Panc1 (cell line): Measurements from ENCODE around the gene AIFM3. TPM values are rescaled to one million over a fixed set of nuclear protein-coding genes. Genes with fewer than 3 reads are reported as not detected.

Experiments
- ATAC-seq: fragments of 200-7000 bp; cut with Tn5 transposase; 2 replicates; pipeline ENCODE4 v1.9.1; 2020; ENCODE audit warnings: mild to moderate bottlenecking, moderate library complexity
- BruUV-seq: library from RNA; stranded (reverse); fragments of 400-500 nt; replicated peaks from 2 replicates; lab custom pipeline; 2021; lab: Mats Ljungman, UMichigan
- CTCF ChIA-PET: fragments of 300-600 bp; sonication (Branson Sonifier 250); formaldehyde crosslinking; loops from one replicate; lab custom pipeline; 2022; ENCODE audit warnings: antibody characterized with exemption; lab: Charles Lee
- POLR2A ChIA-PET: fragments of 300-600 bp; sonication (Branson Sonifier 250); formaldehyde crosslinking; loops from one replicate; lab custom pipeline; 2022; ENCODE audit warnings: antibody characterized with exemption; lab: Charles Lee
- DNase-seq: peaks from one replicate; pipeline ENCODE4 v3.0.0-alpha.2; 2010; ENCODE audit warnings: low read depth, low spot score
- H3K27ac ChIP-seq: 2 replicates; pipeline ENCODE4 v1.5.1; 2011; ENCODE audit warnings: mild to moderate bottlenecking, low read length, inconsistent platforms
- H3K27me3 ChIP-seq: fragments of 200-500 bp; sonication (Bioruptor generic); 2 replicates; pipeline ENCODE4 v1.6.0; 2014; ENCODE audit warnings: low read length, inconsistent platforms; ENCODE audit not compliant: control insufficient read depth, insufficient read depth
- H3K36me3 ChIP-seq: fragments of 200-500 bp; sonication (Bioruptor generic); 2 replicates; pipeline ENCODE4 v1.5.1; 2014; ENCODE audit warnings: inconsistent platforms, mild to moderate bottlenecking, low read length, moderate library complexity; ENCODE audit not compliant: control insufficient read depth, insufficient read depth
- H3K4me1 ChIP-seq: 2 replicates; pipeline ENCODE4 v1.5.1; 2011; ENCODE audit warnings: inconsistent platforms, mild to moderate bottlenecking, low read length, moderate library complexity; ENCODE audit not compliant: control insufficient read depth, insufficient read depth
- H3K4me3 ChIP-seq, 2 experiments: 2 replicates each; pipeline ENCODE4 v1.5.1; 2011 to 2012; ENCODE audit warnings: low read depth in 2 of 2, low read length in 2 of 2, mild to moderate bottlenecking in 2 of 2, inconsistent platforms in 1 of 2, moderate library complexity in 1 of 2
- H3K9me3 ChIP-seq: fragments of 200-500 bp; sonication (Bioruptor generic); 2 replicates; pipeline ENCODE4 v1.5.1; 2014; ENCODE audit warnings: low read depth, mild to moderate bottlenecking, inconsistent platforms, low read length, moderate library complexity; ENCODE audit not compliant: control insufficient read depth, insufficient read depth
- CTCF ChIP-seq: fragments of 450-650 bp; IDR thresholded peaks from 2 replicates; pipeline ENCODE4 v1.5.1; 2017; ENCODE audit warnings: mild to moderate bottlenecking
- POLR2AphosphoS5 ChIP-seq: IDR thresholded peaks from 2 replicates; pipeline ENCODE4 v1.6.1; 2012; ENCODE audit warnings: mild to moderate bottlenecking, low read depth, low read length, moderate library complexity
- REST ChIP-seq, 2 experiments: IDR thresholded peaks; 2 replicates each; pipeline ENCODE4 v1.6.1; 2011 to 2012; ENCODE audit warnings: low read depth in 2 of 2, control low read depth in 1 of 2, low read length in 1 of 2, mild to moderate bottlenecking in 1 of 2, moderate library complexity in 1 of 2; ENCODE audit not compliant: insufficient read depth in 1 of 2
- SIN3A ChIP-seq: IDR thresholded peaks from 2 replicates; pipeline ENCODE4 v1.6.1; 2012; ENCODE audit warnings: low read depth, mild to moderate bottlenecking, low read length, moderate library complexity, borderline replicate concordance; ENCODE audit not compliant: insufficient read depth
- TCF7L2 ChIP-seq: IDR thresholded peaks from 2 replicates; pipeline ENCODE4 v1.6.1; 2011; ENCODE audit warnings: mild to moderate bottlenecking, low read depth, low read length, inconsistent platforms
- in situ Hi-C: cut with HindIII; loops from 2 replicates; pipeline ENCODE4 v1.10.0; 2016; ENCODE audit warnings: low sequenced_read_pairs, low pct_unique_long_range_greater_than_20kb
- intact Hi-C: fragments of 100-400 bp; cut with micrococcal nuclease; formaldehyde crosslinking; loops from one replicate; pipeline ENCODE4 v1.10.0; 2022; ENCODE audit not compliant: unreplicated experiment
- total RNA-seq: library from RNA; stranded (reverse); gene quantifications from one replicate; pipeline ENCODE4 v1.2.1, GENCODE V29; 2021; ENCODE audit not compliant: unreplicated experiment

AIFM3 gene
- total RNA-seq, 1 experiment from 2014 or later = 2.7 TPM

- CTCF ChIA-PET = no interaction called here
- in situ Hi-C loops (no loop called here), intact Hi-C loops (no loop called here)
- Histone ChIP-seq H3K27me3 (no peaks in the 10 kb centered on the region), H3K27ac (no peak overlapping the region), H3K9me3 (no peaks in the 10 kb centered on the region), H3K36me3 (no peaks in the 10 kb centered on the region; the same call in 1 of the 2 replicates), H3K4me1 (0 out of 2 replicates have a peak, but pooled peaks cover 3% of the 10 kb centered on the region), H3K4me3 (no peak overlapping the region)
- POLR2A ChIA-PET = no interaction called here
- BruUV-seq = no TSS peak
- ATAC-seq = no peak
- no peak for DNase-seq
- TF ChIP-seq SIN3A = no peak
- TF ChIP-seq POLR2AphosphoS5 = no peak
- TF ChIP-seq REST (IDR thresholded peaks at IDR 0.05; ENCODE audit: insufficient read depth in 1 of 2, low read depth in 2 of 2, low read length in 1 of 2) = no peak
- TF ChIP-seq TCF7L2 = no peak
- TF ChIP-seq CTCF = no peak
These were observed 12.3 kb downstream of the AIFM3 start for GRCh38 chr22:20979243-20979809.

- ChIA-PET CTCF (no interaction called here), POLR2A (no interaction called here)
- ATAC-seq (no peak), DNase-seq (no peak)
- H3K36me3 ChIP-seq = no peaks in the 10 kb centered on the region; the same call in 1 of the 2 replicates
- BruUV-seq = no TSS peak
- intact Hi-C loops = no loop called here
- no peaks in the 10 kb centered on the region for H3K27me3 ChIP-seq
- no peaks in the 10 kb centered on the region for H3K9me3 ChIP-seq
- in situ Hi-C loops = no loop called here
- no peak overlapping the region for H3K27ac ChIP-seq
- TF ChIP-seq CTCF = no peak
- no peak for TF ChIP-seq TCF7L2
- no peak for TF ChIP-seq REST (IDR thresholded peaks at IDR 0.05; ENCODE audit: insufficient read depth in 1 of 2, low read depth in 2 of 2, low read length in 1 of 2)
- TF ChIP-seq POLR2AphosphoS5 = no peak
- no peak for TF ChIP-seq SIN3A
- H3K4me1 ChIP-seq = 0 out of 2 replicates have a peak, but pooled peaks cover 3% of the 10 kb centered on the region
- no peak overlapping the region for H3K4me3 ChIP-seq
These were observed 12.9 kb downstream of the AIFM3 start for GRCh38 chr22:20979940-20980453.
